HG03457 (cell line): ENCODE measurements around the gene ACVR2B.

Experiments
- ATAC-seq: cut with Tn5 transposase; IDR thresholded peaks from one replicate; pipeline ENCODE4 v1.9.1; 2021; ENCODE audit warnings: moderate number of reproducible peaks; ENCODE audit not compliant: unreplicated experiment

The ACVR2B gene

GRCh38 chr3:38480930-38481329 is 27.2 kb downstream of the ACVR2B start:
- ATAC-seq, result no peak

- ATAC-seq, result no peak
Measured at GRCh38 chr3:38482951-38483350, 29.3 kb downstream of the ACVR2B start.

DNA sequence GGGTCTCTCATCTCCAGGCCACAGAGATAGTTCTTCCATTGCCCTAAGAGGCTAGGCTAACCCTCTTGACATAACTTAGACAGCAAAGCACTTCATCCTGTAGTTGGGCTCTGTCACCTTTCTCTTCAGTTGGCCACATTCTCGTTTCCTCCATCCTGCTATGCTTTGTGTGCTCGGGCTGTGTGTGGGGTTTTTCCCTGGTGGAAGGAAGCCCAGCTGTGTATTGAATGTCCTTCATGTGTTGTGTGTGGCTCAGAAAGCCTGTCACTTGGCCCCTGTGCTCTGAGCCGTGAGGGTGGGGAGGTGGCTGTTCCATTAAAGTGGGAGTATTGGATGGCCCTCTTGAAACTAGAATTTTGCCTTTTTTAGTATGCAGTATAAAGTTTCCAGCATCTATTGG is 33.6 kb downstream of the ACVR2B start:
- peak; percentile 82 for ATAC-seq

DNA sequence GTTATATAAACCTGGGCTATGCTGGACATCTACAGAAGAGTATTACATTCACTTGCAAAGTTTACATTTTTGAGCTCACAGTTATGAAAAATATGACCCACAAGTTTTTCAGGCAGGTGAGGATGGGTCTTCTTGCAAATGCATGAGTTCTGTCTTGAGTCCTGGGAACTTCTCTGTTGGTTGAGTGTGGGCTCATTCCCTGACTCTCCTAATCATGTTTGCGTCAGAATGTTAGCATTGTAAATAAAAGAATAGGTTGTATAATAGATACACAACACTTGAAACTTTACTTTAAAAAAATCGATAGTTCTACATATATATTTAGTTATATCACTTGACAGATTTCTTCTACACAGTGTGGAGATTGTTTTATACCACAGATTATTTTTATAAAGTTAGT is 35.3 kb downstream of the ACVR2B start:
- no peak for ATAC-seq

DNA sequence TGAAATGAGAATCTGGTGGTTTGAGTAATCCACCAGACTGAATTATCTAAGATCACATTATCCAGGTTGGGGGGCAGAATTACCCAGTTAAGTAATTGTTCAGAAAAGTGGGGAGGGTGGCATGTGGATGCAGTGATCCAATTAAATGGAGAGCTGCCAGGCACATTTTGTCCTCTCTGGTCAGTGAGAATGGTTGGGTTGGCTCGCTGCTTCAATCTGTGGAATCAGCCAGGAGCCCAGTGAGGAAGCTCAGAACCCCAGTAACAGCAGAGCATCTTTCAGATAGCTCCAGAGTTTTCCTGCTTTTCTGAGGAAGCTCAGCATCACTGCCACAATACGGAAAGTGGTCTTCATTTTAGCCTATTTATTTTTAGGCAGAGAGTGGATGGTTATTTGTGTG is 36.1 kb downstream of the ACVR2B start:
- no peak for ATAC-seq

- no peak for ATAC-seq
Measured at GRCh38 chr3:38490281-38491030, 36.8 kb downstream of the ACVR2B start.

DNA sequence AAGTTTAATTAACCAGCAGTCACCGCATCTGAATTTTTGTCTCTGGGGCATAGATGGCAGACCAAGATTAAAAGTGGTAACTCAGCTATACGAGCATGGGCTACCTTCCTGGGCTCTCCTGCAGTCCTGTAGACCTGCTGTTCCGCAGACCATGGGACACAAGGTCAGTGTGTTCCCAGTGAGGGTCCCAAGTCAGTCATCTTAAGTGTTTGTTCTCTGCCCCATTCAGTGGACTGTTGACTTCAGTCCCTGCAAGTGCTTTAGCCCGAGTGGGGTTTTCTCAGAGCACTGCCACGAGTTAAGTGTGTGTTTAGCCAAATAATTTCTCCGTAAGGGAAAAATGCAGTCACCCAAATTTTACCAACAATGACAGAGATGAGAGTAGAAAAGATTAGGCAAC is 37.5 kb downstream of the ACVR2B start:
- no peak for ATAC-seq

DNA sequence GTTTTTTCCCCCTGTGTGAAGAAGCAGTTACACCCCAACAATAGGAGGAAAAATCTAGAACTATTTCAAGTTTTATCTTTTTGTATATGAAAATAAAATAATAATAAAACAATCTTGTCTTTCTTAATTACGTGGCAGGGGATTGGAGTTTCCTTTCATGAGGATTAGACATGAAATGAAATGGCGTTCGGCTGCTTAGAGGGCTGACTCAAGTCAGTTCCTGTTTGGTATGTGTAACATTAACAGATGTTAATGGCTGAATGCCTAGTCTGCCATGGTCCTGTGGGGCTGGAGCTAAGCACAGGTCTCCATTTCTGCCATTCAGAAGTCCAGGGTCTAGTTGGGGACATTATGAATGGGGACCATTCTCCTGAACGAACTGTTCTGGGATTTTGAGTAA is 39.3 kb downstream of the ACVR2B start:
- no peak for ATAC-seq

DNA sequence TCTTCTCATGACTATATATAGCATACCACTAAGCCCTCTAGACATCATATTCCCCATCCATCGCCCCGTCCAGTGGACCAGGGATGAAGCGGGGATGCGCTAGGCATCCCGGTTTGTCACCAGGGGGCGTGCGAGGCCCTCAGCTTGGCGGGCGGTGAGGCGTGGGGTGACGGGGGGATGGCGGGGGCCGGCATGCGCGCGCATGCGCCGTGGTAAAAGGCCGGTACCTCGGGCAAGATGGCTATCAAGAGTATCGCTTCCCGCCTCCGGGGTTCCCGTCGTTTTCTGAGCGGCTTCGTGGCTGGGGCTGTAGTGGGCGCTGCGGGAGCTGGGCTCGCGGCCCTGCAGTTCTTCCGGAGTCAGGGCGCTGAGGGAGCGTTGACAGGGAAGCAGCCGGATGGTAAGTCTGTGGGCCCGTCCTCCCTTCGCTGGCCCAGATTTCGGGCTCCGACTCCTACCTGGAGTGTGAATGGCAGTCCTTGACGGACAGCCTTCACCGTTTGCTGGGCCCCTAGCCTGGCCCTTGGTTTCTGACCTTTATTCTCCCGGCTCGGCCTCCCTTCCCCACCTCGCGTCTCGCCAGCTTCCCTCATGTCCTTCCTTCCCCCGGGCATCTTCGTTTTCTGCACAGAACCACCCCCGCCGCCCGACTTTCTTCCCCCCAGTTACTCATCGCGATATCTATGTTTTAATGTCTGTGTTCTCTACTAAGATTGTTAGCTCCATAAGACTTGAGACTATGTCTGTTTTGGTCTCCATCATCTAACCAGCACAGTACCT is 42.6 kb downstream of the ACVR2B start, which contains the start of gene EXOG:
Gene EXOG, plus strand, starts transcription at position 210 of the 780 bp plus-strand sequence. Its CDS starts 28 bp downstream, at position 238.
- peak; percentile 81 for ATAC-seq

DNA sequence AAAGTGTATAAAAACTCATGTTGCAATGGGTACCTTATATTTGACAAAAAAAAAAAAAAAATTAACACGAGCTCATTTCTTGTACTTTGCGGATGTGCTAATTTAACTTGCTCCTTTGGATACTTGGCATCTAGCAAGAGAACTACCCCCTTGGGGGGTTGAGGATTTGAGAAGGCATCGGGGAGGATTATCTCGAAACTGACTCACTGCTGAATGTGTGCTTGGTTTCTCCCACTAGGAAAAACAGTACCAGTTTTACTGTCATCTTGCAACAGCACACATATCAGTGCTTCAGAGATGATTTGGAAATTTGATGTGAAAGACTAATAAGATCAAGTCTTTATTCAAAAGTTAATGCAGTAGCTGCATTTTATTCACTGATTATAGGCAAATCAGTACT is 43.3 kb downstream of the ACVR2B start:
- no peak for ATAC-seq

DNA sequence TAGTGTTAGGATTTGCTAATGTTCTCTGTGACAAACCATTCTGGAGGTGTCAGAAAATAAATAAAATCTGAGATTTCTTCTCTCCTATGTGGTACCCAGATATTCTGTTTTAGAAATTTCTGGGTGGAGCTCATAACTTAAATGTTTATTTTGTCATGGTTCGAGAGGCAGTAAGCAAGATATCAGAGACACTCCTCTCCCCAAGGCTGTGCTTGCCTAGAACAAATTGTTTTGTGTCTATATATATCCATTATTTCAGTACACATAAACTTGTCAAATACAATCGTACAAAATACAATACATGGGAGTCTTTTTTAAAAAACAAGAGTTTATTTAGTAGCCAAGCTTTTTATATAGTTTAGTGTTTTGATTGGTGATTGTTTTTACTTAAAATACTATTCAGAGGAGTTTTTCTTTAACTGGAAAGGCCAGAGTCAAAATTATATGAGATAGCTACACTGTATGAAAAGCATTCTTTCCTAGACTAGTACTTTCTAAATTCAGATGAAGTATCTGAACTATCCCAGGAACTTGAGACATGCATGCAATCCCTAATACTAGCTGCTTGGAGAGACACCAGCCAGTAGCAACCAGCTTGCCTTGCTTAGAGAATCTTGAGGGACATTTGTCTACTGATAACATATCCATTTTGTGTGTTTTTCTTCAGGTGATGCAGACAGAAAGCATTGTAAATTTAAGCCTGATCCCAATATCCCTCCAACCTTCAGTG is 47.2 kb downstream of the ACVR2B start:
- no peak for ATAC-seq

GRCh38 chr3:38507120-38507519 is 53.4 kb downstream of the ACVR2B start:
- ATAC-seq, result peak; percentile 97

GRCh38 chr3:38509732-38510131 is 56.0 kb downstream of the ACVR2B start:
- no peak for ATAC-seq

DNA sequence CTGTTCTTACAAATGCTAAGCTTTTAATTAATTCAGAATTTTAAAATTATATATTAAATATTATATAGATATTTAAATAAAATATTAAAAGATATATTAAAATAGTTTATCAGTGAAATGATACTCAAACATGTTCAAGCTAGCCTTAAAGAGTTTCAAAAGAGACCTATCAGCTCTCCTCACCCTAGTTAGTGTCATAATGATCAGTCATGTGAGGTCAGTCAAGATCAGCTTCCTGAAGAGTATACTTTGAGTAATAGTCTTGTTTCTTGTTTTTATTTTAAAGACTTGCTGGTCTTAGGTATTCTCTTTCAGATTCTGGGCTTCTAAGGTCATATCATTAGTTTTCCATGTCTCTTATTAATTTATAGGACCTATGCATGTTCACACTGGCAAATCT is 56.9 kb downstream of the ACVR2B start:
- no peak for ATAC-seq

DNA sequence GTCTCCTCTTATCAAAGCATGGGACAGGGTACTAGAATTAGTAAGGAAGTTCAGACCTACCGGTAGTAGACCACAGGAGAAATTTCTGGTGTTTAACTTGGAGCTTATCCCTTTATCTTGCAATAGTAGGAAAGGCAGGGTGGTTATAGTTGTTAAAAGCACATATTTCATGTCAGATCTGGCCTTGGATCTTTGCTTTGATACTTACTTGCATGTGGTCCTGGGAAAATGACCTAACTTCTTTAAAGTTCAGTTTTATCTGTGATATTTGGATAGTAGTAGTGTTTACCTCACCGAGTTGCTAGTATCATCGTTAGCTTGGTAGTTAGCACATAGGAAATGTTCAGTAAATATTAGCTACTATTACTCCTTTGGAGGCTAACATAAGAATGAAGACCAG is 57.9 kb downstream of the ACVR2B start:
- ATAC-seq, result no peak

DNA sequence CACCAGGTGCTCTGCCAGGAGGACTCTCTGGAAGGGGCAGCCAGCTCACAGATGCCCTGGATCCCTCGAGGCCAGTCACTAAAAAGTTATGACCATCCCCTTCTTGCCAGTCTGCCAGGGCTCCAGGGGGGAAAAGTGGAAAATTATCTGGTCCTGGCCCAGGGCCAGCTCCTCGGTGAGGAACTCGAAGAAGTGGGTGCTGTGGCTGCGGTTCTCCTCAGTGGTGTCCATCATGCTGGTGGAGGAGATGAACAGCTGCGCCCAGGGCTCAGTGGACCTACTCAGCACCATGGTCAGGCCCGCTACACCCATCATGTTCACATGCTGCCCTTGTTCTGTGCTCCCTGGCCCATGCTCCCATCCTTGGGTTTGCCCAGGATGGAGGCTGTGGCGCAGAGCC is 61.7 kb downstream of the ACVR2B start:
- ATAC-seq, result no peak

- no peak for ATAC-seq
Measured at GRCh38 chr3:38516669-38517068, 63.0 kb downstream of the ACVR2B start.

DNA sequence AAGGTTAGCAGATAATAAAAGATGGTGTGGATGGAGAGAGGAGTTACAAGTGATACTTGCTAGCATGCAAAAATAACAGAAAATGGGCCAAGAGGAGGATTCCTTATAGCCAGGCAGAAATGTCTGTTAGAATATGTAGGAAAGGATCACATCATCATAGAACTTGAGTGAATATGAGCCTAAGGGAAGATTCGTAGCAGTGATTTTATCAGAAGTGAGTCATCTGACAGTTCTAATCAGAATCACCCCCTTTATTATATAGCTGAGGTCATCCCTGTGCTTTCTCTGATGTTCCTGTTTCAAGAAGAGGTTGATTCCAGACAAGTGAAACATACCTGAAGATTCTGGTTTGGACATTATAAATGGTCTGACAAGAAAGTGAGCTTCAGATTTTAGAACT is 65.3 kb downstream of the ACVR2B start:
- ATAC-seq, result no peak

DNA sequence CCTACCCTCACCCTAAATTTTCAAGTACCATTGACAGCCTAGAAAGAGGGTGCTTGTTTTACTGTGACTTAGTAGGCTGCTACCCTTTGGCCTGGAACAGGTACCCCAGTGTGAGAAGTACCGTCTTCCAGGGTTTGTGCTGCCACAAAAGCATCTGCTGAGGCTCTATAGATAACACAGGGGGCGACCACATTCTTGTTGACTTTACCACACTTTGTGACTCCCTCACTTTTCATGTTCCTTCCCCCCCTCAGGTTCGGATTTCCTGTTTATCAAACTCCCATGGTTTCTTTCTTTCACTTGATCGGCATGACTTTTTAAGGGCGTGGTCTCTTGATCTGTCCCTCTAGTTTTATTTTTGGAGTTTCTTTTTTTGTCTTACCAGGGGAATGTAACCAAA is 66.0 kb downstream of the ACVR2B start:
- no peak for ATAC-seq

DNA sequence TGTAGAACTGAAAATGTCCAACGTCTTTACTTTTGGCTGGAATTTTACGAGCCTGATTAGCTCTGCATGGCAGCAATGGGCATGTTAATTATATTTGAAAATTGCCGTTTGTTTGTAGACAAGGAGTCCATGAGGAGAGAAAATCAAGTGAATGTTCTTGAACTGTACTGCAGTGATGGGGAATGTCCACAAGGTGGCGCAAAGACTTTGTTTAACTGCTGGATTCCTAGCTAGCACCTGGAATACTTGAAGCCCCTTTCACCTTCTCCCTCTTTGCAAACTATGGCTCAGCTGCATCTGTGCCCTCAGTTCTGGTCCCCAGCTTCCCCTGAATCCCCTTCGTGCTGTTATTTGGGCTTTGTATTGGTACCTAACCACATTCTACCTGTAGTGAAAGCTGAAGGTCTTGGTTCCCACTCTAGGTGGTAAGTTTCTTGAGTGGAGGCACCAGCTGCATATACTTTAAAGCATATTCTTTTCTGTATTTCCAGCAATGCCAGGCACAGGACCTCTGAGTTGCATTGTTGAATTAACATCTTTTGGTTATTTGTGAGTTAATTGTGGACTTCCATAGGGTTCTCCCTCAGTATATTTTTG is 67.8 kb downstream of the ACVR2B start:
- ATAC-seq, result no peak

DNA sequence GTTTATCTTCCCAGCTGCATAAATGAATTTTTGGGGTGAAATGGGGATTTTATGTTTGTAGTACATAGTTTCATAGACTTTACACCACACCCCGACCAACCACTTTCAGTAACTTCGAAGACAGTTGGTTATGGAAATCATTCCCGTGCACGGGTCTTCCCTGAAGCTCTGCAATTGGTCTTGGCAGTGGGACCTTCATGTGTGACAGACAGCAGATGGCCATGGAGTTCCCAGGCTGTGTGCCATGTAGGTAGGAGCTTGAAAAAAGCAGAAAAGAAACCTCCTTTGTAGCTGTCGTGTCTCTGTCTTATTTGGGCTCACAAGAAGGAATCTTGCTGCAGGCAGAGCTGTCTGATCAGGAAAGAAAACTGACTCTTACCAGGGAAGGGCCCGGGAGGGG is 68.3 kb downstream of the ACVR2B start:
- ATAC-seq, result no peak
